HepG2 (cell line): ENCODE results near the gene NAALADL1. TPM values are rescaled to one million over a fixed set of nuclear protein-coding genes. Genes with fewer than 3 reads are reported as not detected.

Experiments
- CCAR2 ChIP-seq: fragments of 200-400 bp; formaldehyde crosslinking; optimal IDR thresholded peaks from 2 replicates; pipeline ENCODE3; 2018; ENCODE audit warnings: low read depth, mild to moderate bottlenecking, low read length, moderate library complexity
- CTCF ChIP-seq: sonication (generic); formaldehyde crosslinking; IDR thresholded peaks from 2 replicates; pipeline ENCODE4 v1.5.0; 2020; ENCODE audit warnings: mild to moderate bottlenecking, missing genetic modification reagents, moderate library complexity
- DNMT1 ChIP-seq: sonication (generic); formaldehyde crosslinking; IDR thresholded peaks from 2 replicates; pipeline ENCODE4 v1.5.1; 2020; ENCODE audit warnings: mild to moderate bottlenecking, missing genetic modification reagents
- KLF16 ChIP-seq, 2 experiments: sonication (generic) in 1 of 2; formaldehyde crosslinking in 1 of 2; IDR thresholded peaks; 2 replicates each; pipeline versions ENCODE4 v1.6.1 to v1.8.0; 2016 to 2023; ENCODE audit warnings: missing genetic modification reagents in 2 of 2, missing compliant biosample characterization in 1 of 2
- NR3C1 ChIP-seq: sonication (generic); formaldehyde crosslinking; IDR thresholded peaks from 2 replicates; pipeline ENCODE4 v1.4.0; 2020; ENCODE audit warnings: missing genetic modification reagents
- ONECUT2 ChIP-seq: sonication (generic); formaldehyde crosslinking; IDR thresholded peaks from 2 replicates; pipeline ENCODE4 v1.4.0; 2020; ENCODE audit warnings: missing genetic modification reagents
- PATZ1 ChIP-seq: sonication (generic); formaldehyde crosslinking; IDR thresholded peaks from 2 replicates; pipeline ENCODE4 v1.4.0; 2020; ENCODE audit warnings: missing genetic modification reagents
- RELA ChIP-seq: sonication (generic); formaldehyde crosslinking; IDR thresholded peaks from 2 replicates; pipeline ENCODE4 v1.4.0; 2020; ENCODE audit warnings: missing genetic modification reagents
- RXRB ChIP-seq: IDR thresholded peaks from 2 replicates; pipeline ENCODE4 v1.6.1; 2016; ENCODE audit warnings: borderline replicate concordance, missing genetic modification reagents, missing compliant biosample characterization
- SOX6 ChIP-seq, 2 experiments: fragments of 450-650 bp in 1 of 2; sonication (generic) in 1 of 2; formaldehyde crosslinking in 1 of 2; IDR thresholded peaks; 2 replicates each; pipeline versions ENCODE4 v1.4.0 to v1.6.1; 2017 to 2020; ENCODE audit warnings: antibody characterized with exemption in 1 of 2, mild to moderate bottlenecking in 1 of 2, missing genetic modification reagents in 1 of 2
- SPEN ChIP-seq: sonication (generic); formaldehyde crosslinking; IDR thresholded peaks from 2 replicates; pipeline ENCODE4 v1.5.1; 2020; ENCODE audit warnings: low read depth, mild to moderate bottlenecking, missing genetic modification reagents
- TIGD3 ChIP-seq: sonication (generic); formaldehyde crosslinking; IDR thresholded peaks from 2 replicates; pipeline ENCODE4 v1.5.1; 2020; ENCODE audit warnings: mild to moderate bottlenecking, missing genetic modification reagents, borderline replicate concordance
- ZBTB2 ChIP-seq: sonication (generic); formaldehyde crosslinking; IDR thresholded peaks from 2 replicates; pipeline ENCODE4 v1.8.0; 2022; ENCODE audit warnings: low read depth, missing genetic modification reagents
- ZFP62 ChIP-seq: sonication (generic); formaldehyde crosslinking; IDR thresholded peaks from 2 replicates; pipeline ENCODE4 v1.4.0; 2020; ENCODE audit warnings: missing genetic modification reagents
- ZNF180 ChIP-seq: sonication (generic); formaldehyde crosslinking; IDR thresholded peaks from 2 replicates; pipeline ENCODE4 v1.4.0; 2020; ENCODE audit warnings: low read depth, missing genetic modification reagents, borderline replicate concordance
- ZNF205 ChIP-seq: IDR thresholded peaks from 2 replicates; pipeline ENCODE4 v1.6.1; 2018; ENCODE audit warnings: missing biosample characterization, missing genetic modification reagents
- ZNF431 ChIP-seq: sonication (generic); formaldehyde crosslinking; IDR thresholded peaks from 2 replicates; pipeline ENCODE4 v1.9.0; 2022; ENCODE audit warnings: missing genetic modification reagents, low read depth, mild to moderate bottlenecking, borderline replicate concordance
- ZNF496 ChIP-seq: sonication (generic); formaldehyde crosslinking; IDR thresholded peaks from 2 replicates; pipeline ENCODE4 v1.8.1; 2023; ENCODE audit warnings: mild to moderate bottlenecking, moderate library complexity, missing genetic modification reagents; ENCODE audit not compliant: insufficient replicate concordance
- ZNF672 ChIP-seq: sonication (generic); formaldehyde crosslinking; IDR thresholded peaks from 2 replicates; pipeline ENCODE4 v1.8.1; 2022; ENCODE audit warnings: missing genetic modification reagents
- ZNF777 ChIP-seq: sonication (generic); formaldehyde crosslinking; IDR thresholded peaks from 2 replicates; pipeline ENCODE4 v1.4.0; 2020; ENCODE audit warnings: missing genetic modification reagents
- ZNF850 ChIP-seq: sonication (generic); formaldehyde crosslinking; conservative IDR thresholded peaks from 2 replicates; pipeline ENCODE4 v1.9.0; 2021; ENCODE audit warnings: mild to moderate bottlenecking, missing genetic modification reagents
- ZZZ3 ChIP-seq: sonication (generic); formaldehyde crosslinking; IDR thresholded peaks from 2 replicates; pipeline ENCODE4 v1.4.0; 2020; ENCODE audit warnings: missing genetic modification reagents, mild to moderate bottlenecking, borderline replicate concordance
- polyA plus RNA-seq, 8 experiments: library from polyadenylated mRNA; depleted of rRNA in 3 of 8; stranded (reverse) in 7 of 8; unstranded in 1 of 8; fragments of >200 nt; fragmentation: Illumina TruSeq in 4 of 8; extraction: Trizol in 4 of 8; gene quantifications; 2 replicates each; pipeline versions ENCODE4 v1.2.1 to v1.2.3, GENCODE V29; 2011 to 2016; ENCODE audit warnings: low read depth in 4 of 8, missing spikeins in 1 of 8, mixed read lengths in 1 of 8; ENCODE audit not compliant: insufficient read depth in 1 of 8
- total RNA-seq, 5 experiments: library from RNA; depleted of rRNA; stranded (reverse); fragments of >200 nt; fragmentation: Illumina TruSeq; extraction: Trizol; gene quantifications; 2 replicates each; pipeline ENCODE4 v1.2.3, GENCODE V29; 2016; ENCODE audit warnings: low read depth in 1 of 5

Gene NAALADL1
- total and polyA plus RNA-seq, 2 of the 13 experiments (the other 11 are each of a cell fraction or from before 2014, with no cell fraction given): 9.3 to 33.9 TPM

GRCh38 chr11:65013888-65014725 lies 44.2 kb downstream of the NAALADL1 start, which contains the start of gene ARL2 (continued):
- TF ChIP-seq CCAR2: no peak
- no peak for TF ChIP-seq ZNF180 (CRISPR knock-in tag)
- peak; percentile 49 for TF ChIP-seq SPEN (CRISPR knock-in tag)
- no peak; the same call in 1 of the 2 replicates for TF ChIP-seq ZZZ3 (CRISPR knock-in tag)
- TF ChIP-seq ZFP62 (CRISPR knock-in tag): no peak
- peak; percentile 69 for TF ChIP-seq CTCF (CRISPR knock-in tag)
- no peak for TF ChIP-seq TIGD3 (CRISPR knock-in tag)
- TF ChIP-seq ZNF672 (CRISPR knock-in tag): no peak
- TF ChIP-seq ZNF850 (CRISPR knock-in tag): no peak
- peak; percentile 61; the same call in 1 of the 2 replicates for TF ChIP-seq PATZ1 (CRISPR knock-in tag)
- TF ChIP-seq ZNF205 (CRISPR knock-in tag): 0 out of 2 replicates have a peak, but pooled peaks have one; percentile 6
- peak; percentile 97 for TF ChIP-seq ZNF777 (CRISPR knock-in tag)
- no peak for TF ChIP-seq SOX6 (IDR thresholded peaks at IDR 0.05)
- no peak for TF ChIP-seq SOX6 (CRISPR knock-in tag; IDR thresholded peaks at IDR 0.05)
- TF ChIP-seq ONECUT2 (CRISPR knock-in tag): no peak
- no peak for TF ChIP-seq KLF16 (CRISPR knock-in tag; IDR thresholded peaks at IDR 0.05)
- no peak for TF ChIP-seq ZNF496 (CRISPR knock-in tag)
- TF ChIP-seq DNMT1 (CRISPR knock-in tag): no peak; the same call in 1 of the 2 replicates
- TF ChIP-seq RXRB: peak; percentile 34
- peak; percentile 83; the same call in 1 of the 2 replicates for TF ChIP-seq ZNF431
- TF ChIP-seq NR3C1 (CRISPR knock-in tag): no peak
- peak; percentile 80 for TF ChIP-seq ZBTB2 (CRISPR knock-in tag)
- TF ChIP-seq RELA (CRISPR knock-in tag): no peak
